ENCODE results near the gene MTHFD2L.

MTHFD2L gene

DNA sequence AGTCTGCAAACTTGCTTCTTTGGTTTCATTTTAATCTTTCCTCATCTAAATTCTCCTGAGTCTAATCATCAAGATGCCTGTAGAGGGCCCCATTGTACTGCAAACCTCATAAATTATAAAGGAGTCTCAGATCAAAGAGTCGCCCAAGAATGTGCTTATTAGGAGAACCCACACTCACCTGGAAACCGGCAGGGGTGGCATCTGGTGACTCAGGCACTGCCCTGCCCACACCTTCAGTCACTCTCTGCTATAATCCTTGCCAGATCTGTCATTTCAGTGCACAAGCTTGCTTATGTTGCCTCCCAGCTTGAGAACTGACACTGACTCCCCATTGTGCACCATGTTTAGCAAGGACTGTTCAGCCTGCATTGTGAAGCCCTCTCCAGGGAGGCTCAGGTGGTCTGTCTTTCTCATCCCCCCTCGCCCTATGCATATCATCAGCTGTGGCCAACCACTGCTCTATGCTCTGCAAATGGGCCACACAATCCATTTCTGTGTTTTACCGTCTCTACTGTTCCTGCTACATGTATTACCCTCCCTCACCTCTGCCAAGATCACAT is 162.7 kb downstream of the MTHFD2L start (continued):
- TF ChIP-seq, protein P1, sequence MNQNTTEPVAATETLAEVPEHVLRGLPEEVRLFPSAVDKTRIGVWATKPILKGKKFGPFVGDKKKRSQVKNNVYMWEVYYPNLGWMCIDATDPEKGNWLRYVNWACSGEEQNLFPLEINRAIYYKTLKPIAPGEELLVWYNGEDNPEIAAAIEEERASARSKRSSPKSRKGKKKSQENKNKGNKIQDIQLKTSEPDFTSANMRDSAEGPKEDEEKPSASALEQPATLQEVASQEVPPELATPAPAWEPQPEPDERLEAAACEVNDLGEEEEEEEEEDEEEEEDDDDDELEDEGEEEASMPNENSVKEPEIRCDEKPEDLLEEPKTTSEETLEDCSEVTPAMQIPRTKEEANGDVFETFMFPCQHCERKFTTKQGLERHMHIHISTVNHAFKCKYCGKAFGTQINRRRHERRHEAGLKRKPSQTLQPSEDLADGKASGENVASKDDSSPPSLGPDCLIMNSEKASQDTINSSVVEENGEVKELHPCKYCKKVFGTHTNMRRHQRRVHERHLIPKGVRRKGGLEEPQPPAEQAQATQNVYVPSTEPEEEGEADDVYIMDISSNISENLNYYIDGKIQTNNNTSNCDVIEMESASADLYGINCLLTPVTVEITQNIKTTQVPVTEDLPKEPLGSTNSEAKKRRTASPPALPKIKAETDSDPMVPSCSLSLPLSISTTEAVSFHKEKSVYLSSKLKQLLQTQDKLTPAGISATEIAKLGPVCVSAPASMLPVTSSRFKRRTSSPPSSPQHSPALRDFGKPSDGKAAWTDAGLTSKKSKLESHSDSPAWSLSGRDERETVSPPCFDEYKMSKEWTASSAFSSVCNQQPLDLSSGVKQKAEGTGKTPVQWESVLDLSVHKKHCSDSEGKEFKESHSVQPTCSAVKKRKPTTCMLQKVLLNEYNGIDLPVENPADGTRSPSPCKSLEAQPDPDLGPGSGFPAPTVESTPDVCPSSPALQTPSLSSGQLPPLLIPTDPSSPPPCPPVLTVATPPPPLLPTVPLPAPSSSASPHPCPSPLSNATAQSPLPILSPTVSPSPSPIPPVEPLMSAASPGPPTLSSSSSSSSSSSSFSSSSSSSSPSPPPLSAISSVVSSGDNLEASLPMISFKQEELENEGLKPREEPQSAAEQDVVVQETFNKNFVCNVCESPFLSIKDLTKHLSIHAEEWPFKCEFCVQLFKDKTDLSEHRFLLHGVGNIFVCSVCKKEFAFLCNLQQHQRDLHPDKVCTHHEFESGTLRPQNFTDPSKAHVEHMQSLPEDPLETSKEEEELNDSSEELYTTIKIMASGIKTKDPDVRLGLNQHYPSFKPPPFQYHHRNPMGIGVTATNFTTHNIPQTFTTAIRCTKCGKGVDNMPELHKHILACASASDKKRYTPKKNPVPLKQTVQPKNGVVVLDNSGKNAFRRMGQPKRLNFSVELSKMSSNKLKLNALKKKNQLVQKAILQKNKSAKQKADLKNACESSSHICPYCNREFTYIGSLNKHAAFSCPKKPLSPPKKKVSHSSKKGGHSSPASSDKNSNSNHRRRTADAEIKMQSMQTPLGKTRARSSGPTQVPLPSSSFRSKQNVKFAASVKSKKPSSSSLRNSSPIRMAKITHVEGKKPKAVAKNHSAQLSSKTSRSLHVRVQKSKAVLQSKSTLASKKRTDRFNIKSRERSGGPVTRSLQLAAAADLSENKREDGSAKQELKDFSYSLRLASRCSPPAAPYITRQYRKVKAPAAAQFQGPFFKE (tag by site-specific recombination; IDR thresholded peaks at IDR 0.05; ENCODE audit: borderline replicate concordance): no peak
- TF ChIP-seq ZNF394 (tag by site-specific recombination; IDR thresholded peaks at IDR 0.05; ENCODE audit: borderline replicate concordance) (no peak), ZNF175 (tag by site-specific recombination; IDR thresholded peaks at IDR 0.05) (no peak), RBAK (tag by site-specific recombination; IDR thresholded peaks at IDR 0.05) (no peak), ZFP37 (tag by site-specific recombination; IDR thresholded peaks at IDR 0.05) (no peak), ZNF37A (tag by site-specific recombination; IDR thresholded peaks at IDR 0.05) (no peak), ZNF521 (tag by site-specific recombination; IDR thresholded peaks at IDR 0.05) (no peak), ZNF133 (tag by site-specific recombination; IDR thresholded peaks at IDR 0.05) (no peak), ZNF292 (tag by site-specific recombination; IDR thresholded peaks at IDR 0.05; ENCODE audit: borderline replicate concordance, low read depth) (no peak), GLI4 (tag by site-specific recombination; IDR thresholded peaks at IDR 0.05) (no peak), IKZF3 (tag by site-specific recombination; IDR thresholded peaks at IDR 0.05) (no peak), ZNF792 (tag by site-specific recombination; IDR thresholded peaks at IDR 0.05) (no peak), ZBTB1 (tag by site-specific recombination; IDR thresholded peaks at IDR 0.05) (no peak), FEZF1 (tag by site-specific recombination; IDR thresholded peaks at IDR 0.05) (no peak), ZNF23 (tag by site-specific recombination; IDR thresholded peaks at IDR 0.05; ENCODE audit: borderline replicate concordance) (no peak), GFI1B (tag by site-specific recombination; IDR thresholded peaks at IDR 0.05) (no peak), ZNF426 (tag by site-specific recombination; IDR thresholded peaks at IDR 0.05) (no peak), ZFP41 (tag by site-specific recombination; IDR thresholded peaks at IDR 0.05; ENCODE audit: borderline replicate concordance) (no peak), ZNF654 (tag by site-specific recombination; IDR thresholded peaks at IDR 0.05; ENCODE audit: low read depth) (peak; percentile 69)
- TF ChIP-seq, protein P2, sequence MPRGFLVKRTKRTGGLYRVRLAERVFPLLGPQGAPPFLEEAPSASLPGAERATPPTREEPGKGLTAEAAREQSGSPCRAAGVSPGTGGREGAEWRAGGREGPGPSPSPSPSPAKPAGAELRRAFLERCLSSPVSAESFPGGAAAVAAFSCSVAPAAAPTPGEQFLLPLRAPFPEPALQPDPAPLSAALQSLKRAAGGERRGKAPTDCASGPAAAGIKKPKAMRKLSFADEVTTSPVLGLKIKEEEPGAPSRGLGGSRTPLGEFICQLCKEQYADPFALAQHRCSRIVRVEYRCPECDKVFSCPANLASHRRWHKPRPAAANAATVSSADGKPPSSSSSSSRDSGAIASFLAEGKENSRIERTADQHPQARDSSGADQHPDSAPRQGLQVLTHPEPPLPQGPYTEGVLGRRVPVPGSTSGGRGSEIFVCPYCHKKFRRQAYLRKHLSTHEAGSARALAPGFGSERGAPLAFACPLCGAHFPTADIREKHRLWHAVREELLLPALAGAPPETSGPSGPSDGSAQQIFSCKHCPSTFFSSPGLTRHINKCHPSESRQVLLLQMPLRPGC (tag by site-specific recombination; IDR thresholded peaks at IDR 0.05): no peak
- TF ChIP-seq, protein P3, sequence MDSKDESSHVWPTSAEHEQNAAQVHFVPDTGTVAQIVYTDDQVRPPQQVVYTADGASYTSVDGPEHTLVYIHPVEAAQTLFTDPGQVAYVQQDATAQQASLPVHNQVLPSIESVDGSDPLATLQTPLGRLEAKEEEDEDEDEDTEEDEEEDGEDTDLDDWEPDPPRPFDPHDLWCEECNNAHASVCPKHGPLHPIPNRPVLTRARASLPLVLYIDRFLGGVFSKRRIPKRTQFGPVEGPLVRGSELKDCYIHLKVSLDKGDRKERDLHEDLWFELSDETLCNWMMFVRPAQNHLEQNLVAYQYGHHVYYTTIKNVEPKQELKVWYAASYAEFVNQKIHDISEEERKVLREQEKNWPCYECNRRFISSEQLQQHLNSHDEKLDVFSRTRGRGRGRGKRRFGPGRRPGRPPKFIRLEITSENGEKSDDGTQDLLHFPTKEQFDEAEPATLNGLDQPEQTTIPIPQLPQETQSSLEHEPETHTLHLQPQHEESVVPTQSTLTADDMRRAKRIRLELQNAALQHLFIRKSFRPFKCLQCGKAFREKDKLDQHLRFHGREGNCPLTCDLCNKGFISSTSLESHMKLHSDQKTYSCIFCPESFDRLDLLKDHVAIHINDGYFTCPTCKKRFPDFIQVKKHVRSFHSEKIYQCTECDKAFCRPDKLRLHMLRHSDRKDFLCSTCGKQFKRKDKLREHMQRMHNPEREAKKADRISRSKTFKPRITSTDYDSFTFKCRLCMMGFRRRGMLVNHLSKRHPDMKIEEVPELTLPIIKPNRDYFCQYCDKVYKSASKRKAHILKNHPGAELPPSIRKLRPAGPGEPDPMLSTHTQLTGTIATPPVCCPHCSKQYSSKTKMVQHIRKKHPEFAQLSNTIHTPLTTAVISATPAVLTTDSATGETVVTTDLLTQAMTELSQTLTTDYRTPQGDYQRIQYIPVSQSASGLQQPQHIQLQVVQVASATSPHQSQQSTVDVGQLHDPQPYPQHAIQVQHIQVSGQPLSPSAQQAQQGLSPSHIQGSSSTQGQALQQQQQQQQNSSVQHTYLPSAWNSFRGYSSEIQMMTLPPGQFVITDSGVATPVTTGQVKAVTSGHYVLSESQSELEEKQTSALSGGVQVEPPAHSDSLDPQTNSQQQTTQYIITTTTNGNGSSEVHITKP (tag by site-specific recombination; IDR thresholded peaks at IDR 0.05): no peak
- TF ChIP-seq, protein P4, sequence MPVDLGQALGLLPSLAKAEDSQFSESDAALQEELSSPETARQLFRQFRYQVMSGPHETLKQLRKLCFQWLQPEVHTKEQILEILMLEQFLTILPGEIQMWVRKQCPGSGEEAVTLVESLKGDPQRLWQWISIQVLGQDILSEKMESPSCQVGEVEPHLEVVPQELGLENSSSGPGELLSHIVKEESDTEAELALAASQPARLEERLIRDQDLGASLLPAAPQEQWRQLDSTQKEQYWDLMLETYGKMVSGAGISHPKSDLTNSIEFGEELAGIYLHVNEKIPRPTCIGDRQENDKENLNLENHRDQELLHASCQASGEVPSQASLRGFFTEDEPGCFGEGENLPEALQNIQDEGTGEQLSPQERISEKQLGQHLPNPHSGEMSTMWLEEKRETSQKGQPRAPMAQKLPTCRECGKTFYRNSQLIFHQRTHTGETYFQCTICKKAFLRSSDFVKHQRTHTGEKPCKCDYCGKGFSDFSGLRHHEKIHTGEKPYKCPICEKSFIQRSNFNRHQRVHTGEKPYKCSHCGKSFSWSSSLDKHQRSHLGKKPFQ (tag by site-specific recombination; IDR thresholded peaks at IDR 0.05): no peak
- TF ChIP-seq, protein P5, sequence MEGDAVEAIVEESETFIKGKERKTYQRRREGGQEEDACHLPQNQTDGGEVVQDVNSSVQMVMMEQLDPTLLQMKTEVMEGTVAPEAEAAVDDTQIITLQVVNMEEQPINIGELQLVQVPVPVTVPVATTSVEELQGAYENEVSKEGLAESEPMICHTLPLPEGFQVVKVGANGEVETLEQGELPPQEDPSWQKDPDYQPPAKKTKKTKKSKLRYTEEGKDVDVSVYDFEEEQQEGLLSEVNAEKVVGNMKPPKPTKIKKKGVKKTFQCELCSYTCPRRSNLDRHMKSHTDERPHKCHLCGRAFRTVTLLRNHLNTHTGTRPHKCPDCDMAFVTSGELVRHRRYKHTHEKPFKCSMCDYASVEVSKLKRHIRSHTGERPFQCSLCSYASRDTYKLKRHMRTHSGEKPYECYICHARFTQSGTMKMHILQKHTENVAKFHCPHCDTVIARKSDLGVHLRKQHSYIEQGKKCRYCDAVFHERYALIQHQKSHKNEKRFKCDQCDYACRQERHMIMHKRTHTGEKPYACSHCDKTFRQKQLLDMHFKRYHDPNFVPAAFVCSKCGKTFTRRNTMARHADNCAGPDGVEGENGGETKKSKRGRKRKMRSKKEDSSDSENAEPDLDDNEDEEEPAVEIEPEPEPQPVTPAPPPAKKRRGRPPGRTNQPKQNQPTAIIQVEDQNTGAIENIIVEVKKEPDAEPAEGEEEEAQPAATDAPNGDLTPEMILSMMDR (tag by site-specific recombination; IDR thresholded peaks at IDR 0.05): no peak
- TF ChIP-seq, protein P6, sequence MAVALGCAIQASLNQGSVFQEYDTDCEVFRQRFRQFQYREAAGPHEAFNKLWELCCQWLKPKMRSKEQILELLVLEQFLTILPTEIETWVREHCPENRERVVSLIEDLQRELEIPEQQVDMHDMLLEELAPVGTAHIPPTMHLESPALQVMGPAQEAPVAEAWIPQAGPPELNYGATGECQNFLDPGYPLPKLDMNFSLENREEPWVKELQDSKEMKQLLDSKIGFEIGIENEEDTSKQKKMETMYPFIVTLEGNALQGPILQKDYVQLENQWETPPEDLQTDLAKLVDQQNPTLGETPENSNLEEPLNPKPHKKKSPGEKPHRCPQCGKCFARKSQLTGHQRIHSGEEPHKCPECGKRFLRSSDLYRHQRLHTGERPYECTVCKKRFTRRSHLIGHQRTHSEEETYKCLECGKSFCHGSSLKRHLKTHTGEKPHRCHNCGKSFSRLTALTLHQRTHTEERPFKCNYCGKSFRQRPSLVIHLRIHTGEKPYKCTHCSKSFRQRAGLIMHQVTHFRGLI (tag by site-specific recombination; IDR thresholded peaks at IDR 0.05): no peak
